ENCODE results near the gene PLEKHA7. TPM values are rescaled to one million over a fixed set of nuclear protein-coding genes. Genes with fewer than 3 reads are reported as not detected.

PLEKHA7 gene
- total RNA-seq, 1 experiment from 2014 or later = 4.4 TPM

- Histone ChIP-seq H3K36me3 (ENCODE audit: insufficient read depth, low read length) (no peaks in the 10 kb centered on the region), H3K9me3 (ENCODE audit: low read length) (no peaks in the 10 kb centered on the region), H3K9me2 (replicated peaks; ENCODE audit: insufficient read depth, low read length) (no peaks in the 10 kb centered on the region), H2AFZ (ENCODE audit: low read length) (no peak overlapping the region), H3K27me3 (ENCODE audit: low read length) (no peaks in the 10 kb centered on the region), H3K4me2 (ENCODE audit: low read depth, low read length, poor library complexity, severe bottlenecking) (no peak overlapping the region), H3K27ac (ENCODE audit: low read length) (no peak overlapping the region), H3K4me1 (ENCODE audit: low read length) (no peaks in the 10 kb centered on the region), H3K9ac (ENCODE audit: low read length) (no peak overlapping the region), H3K4me3 (ENCODE audit: low read length) (no peak overlapping the region), H3K79me2 (ENCODE audit: low read length) (no peaks in the 10 kb centered on the region), H4K20me1 (ENCODE audit: insufficient read depth, low read depth, low read length) (no peaks in the 10 kb centered on the region)
- DNase-seq = no peak
Measured at GRCh38 chr11:16863389-16863788, 150.8 kb downstream of the PLEKHA7 start.

- Histone ChIP-seq H3K79me2 (ENCODE audit: low read length) (no peaks in the 10 kb centered on the region), H3K4me1 (ENCODE audit: low read length) (no peaks in the 10 kb centered on the region)
Measured at GRCh38 chr11:16862726-16863125, 151.5 kb downstream of the PLEKHA7 start.

GRCh38 chr11:16861862-16862261 is 152.4 kb downstream of the PLEKHA7 start:
- Histone ChIP-seq H3K4me3 (ENCODE audit: low read length) (no peak overlapping the region), H4K20me1 (ENCODE audit: insufficient read depth, low read depth, low read length) (no peaks in the 10 kb centered on the region), H3K4me1 (ENCODE audit: low read length) (no peaks in the 10 kb centered on the region), H3K4me2 (ENCODE audit: low read depth, low read length, poor library complexity, severe bottlenecking) (no peak overlapping the region), H3K79me2 (ENCODE audit: low read length) (no peaks in the 10 kb centered on the region), H3K9me2 (replicated peaks; ENCODE audit: insufficient read depth, low read length) (no peaks in the 10 kb centered on the region), H3K27ac (ENCODE audit: low read length) (no peak overlapping the region), H3K9ac (ENCODE audit: low read length) (no peak overlapping the region), H2AFZ (ENCODE audit: low read length) (no peak overlapping the region), H3K9me3 (ENCODE audit: low read length) (no peaks in the 10 kb centered on the region), H3K36me3 (ENCODE audit: insufficient read depth, low read length) (no peaks in the 10 kb centered on the region), H3K27me3 (ENCODE audit: low read length) (no peaks in the 10 kb centered on the region)
- DNase-seq = no peak

More at GRCh38 chr11:16862726-16863125, 151.5 kb downstream of the PLEKHA7 start:
- no peaks in the 10 kb centered on the region for H3K9me2 ChIP-seq (replicated peaks; ENCODE audit: insufficient read depth, low read length)
- H4K20me1 ChIP-seq (ENCODE audit: insufficient read depth, low read depth, low read length) = no peaks in the 10 kb centered on the region
- no peak overlapping the region for H2AFZ ChIP-seq (ENCODE audit: low read length)
- H3K27me3 ChIP-seq (ENCODE audit: low read length) = no peaks in the 10 kb centered on the region
- no peaks in the 10 kb centered on the region for H3K9me3 ChIP-seq (ENCODE audit: low read length)
- H3K27ac ChIP-seq (ENCODE audit: low read length) = no peak overlapping the region
- no peak overlapping the region for H3K4me3 ChIP-seq (ENCODE audit: low read length)
- no peaks in the 10 kb centered on the region for H3K36me3 ChIP-seq (ENCODE audit: insufficient read depth, low read length)
- no peak overlapping the region for H3K4me2 ChIP-seq (ENCODE audit: low read depth, low read length, poor library complexity, severe bottlenecking)
- DNase-seq = no peak
- H3K9ac ChIP-seq (ENCODE audit: low read length) = no peak overlapping the region

- H2AFZ ChIP-seq (ENCODE audit: low read length) = no peak overlapping the region
- no peaks in the 10 kb centered on the region for H3K9me2 ChIP-seq (replicated peaks; ENCODE audit: insufficient read depth, low read length)
- H3K9me3 ChIP-seq (ENCODE audit: low read length) = no peaks in the 10 kb centered on the region
- H3K4me2 ChIP-seq (ENCODE audit: low read depth, low read length, poor library complexity, severe bottlenecking) = no peak overlapping the region
- no peaks in the 10 kb centered on the region for H3K27me3 ChIP-seq (ENCODE audit: low read length)
- H3K36me3 ChIP-seq (ENCODE audit: insufficient read depth, low read length) = no peaks in the 10 kb centered on the region
- H3K27ac ChIP-seq (ENCODE audit: low read length) = no peak overlapping the region
- no peak overlapping the region for H3K4me3 ChIP-seq (ENCODE audit: low read length)
- H3K79me2 ChIP-seq (ENCODE audit: low read length) = no peaks in the 10 kb centered on the region
- no peak for DNase-seq
- no peak overlapping the region for H3K9ac ChIP-seq (ENCODE audit: low read length)
- H4K20me1 ChIP-seq (ENCODE audit: insufficient read depth, low read depth, low read length) = no peaks in the 10 kb centered on the region
- H3K4me1 ChIP-seq (ENCODE audit: low read length) = no peaks in the 10 kb centered on the region
Measured at GRCh38 chr11:16860617-16861016, 153.6 kb downstream of the PLEKHA7 start.

GRCh38 chr11:16859651-16860050 is 154.6 kb downstream of the PLEKHA7 start:
- Histone ChIP-seq H3K79me2 (ENCODE audit: low read length) (no peaks in the 10 kb centered on the region), H3K27me3 (ENCODE audit: low read length) (no peaks in the 10 kb centered on the region), H3K9me2 (replicated peaks; ENCODE audit: insufficient read depth, low read length) (no peaks in the 10 kb centered on the region), H2AFZ (ENCODE audit: low read length) (no peak overlapping the region), H4K20me1 (ENCODE audit: insufficient read depth, low read depth, low read length) (no peaks in the 10 kb centered on the region), H3K4me1 (ENCODE audit: low read length) (no peaks in the 10 kb centered on the region), H3K9ac (ENCODE audit: low read length) (no peak overlapping the region), H3K9me3 (ENCODE audit: low read length) (no peaks in the 10 kb centered on the region), H3K27ac (ENCODE audit: low read length) (no peak overlapping the region), H3K36me3 (ENCODE audit: insufficient read depth, low read length) (no peaks in the 10 kb centered on the region), H3K4me3 (ENCODE audit: low read length) (no peak overlapping the region), H3K4me2 (ENCODE audit: low read depth, low read length, poor library complexity, severe bottlenecking) (no peak overlapping the region)
- no peak for DNase-seq

GRCh38 chr11:16857186-16857585 is 157.0 kb downstream of the PLEKHA7 start:
- Histone ChIP-seq H3K27me3 (ENCODE audit: low read length) (no peaks in the 10 kb centered on the region), H3K9ac (ENCODE audit: low read length) (no peak overlapping the region), H3K4me2 (ENCODE audit: low read depth, low read length, poor library complexity, severe bottlenecking) (no peak overlapping the region)

GRCh38 chr11:16856022-16856471 is 158.2 kb downstream of the PLEKHA7 start:
- Histone ChIP-seq H3K36me3 (ENCODE audit: insufficient read depth, low read length) (no peaks in the 10 kb centered on the region), H3K4me1 (ENCODE audit: low read length) (no peaks in the 10 kb centered on the region), H3K9me3 (ENCODE audit: low read length) (no peaks in the 10 kb centered on the region), H3K27me3 (ENCODE audit: low read length) (no peaks in the 10 kb centered on the region), H3K9ac (ENCODE audit: low read length) (no peak overlapping the region), H3K79me2 (ENCODE audit: low read length) (no peaks in the 10 kb centered on the region), H3K4me3 (ENCODE audit: low read length) (no peak overlapping the region), H2AFZ (ENCODE audit: low read length) (no peak overlapping the region), H3K9me2 (replicated peaks; ENCODE audit: insufficient read depth, low read length) (no peaks in the 10 kb centered on the region), H3K4me2 (ENCODE audit: low read depth, low read length, poor library complexity, severe bottlenecking) (no peak overlapping the region), H3K27ac (ENCODE audit: low read length) (no peak overlapping the region), H4K20me1 (ENCODE audit: insufficient read depth, low read depth, low read length) (no peaks in the 10 kb centered on the region)
- DNase-seq = no peak

More at GRCh38 chr11:16857186-16857585, 157.0 kb downstream of the PLEKHA7 start:
- no peaks in the 10 kb centered on the region for H3K36me3 ChIP-seq (ENCODE audit: insufficient read depth, low read length)
- H2AFZ ChIP-seq (ENCODE audit: low read length) = no peak overlapping the region
- H4K20me1 ChIP-seq (ENCODE audit: insufficient read depth, low read depth, low read length) = no peaks in the 10 kb centered on the region
- no peak for DNase-seq
- no peaks in the 10 kb centered on the region for H3K79me2 ChIP-seq (ENCODE audit: low read length)
- no peaks in the 10 kb centered on the region for H3K9me3 ChIP-seq (ENCODE audit: low read length)
- H3K4me3 ChIP-seq (ENCODE audit: low read length) = no peak overlapping the region
- H3K4me1 ChIP-seq (ENCODE audit: low read length) = no peaks in the 10 kb centered on the region
- H3K9me2 ChIP-seq (replicated peaks; ENCODE audit: insufficient read depth, low read length) = no peaks in the 10 kb centered on the region
- no peak overlapping the region for H3K27ac ChIP-seq (ENCODE audit: low read length)

GRCh38 chr11:16854979-16855378 is 159.2 kb downstream of the PLEKHA7 start:
- Histone ChIP-seq H3K79me2 (ENCODE audit: low read length) (no peaks in the 10 kb centered on the region), H3K9me2 (replicated peaks; ENCODE audit: insufficient read depth, low read length) (no peaks in the 10 kb centered on the region), H2AFZ (ENCODE audit: low read length) (no peak overlapping the region), H3K4me3 (ENCODE audit: low read length) (no peak overlapping the region), H3K4me2 (ENCODE audit: low read depth, low read length, poor library complexity, severe bottlenecking) (no peak overlapping the region), H4K20me1 (ENCODE audit: insufficient read depth, low read depth, low read length) (no peaks in the 10 kb centered on the region), H3K27ac (ENCODE audit: low read length) (no peak overlapping the region), H3K9ac (ENCODE audit: low read length) (no peak overlapping the region), H3K27me3 (ENCODE audit: low read length) (no peaks in the 10 kb centered on the region), H3K36me3 (ENCODE audit: insufficient read depth, low read length) (no peaks in the 10 kb centered on the region), H3K4me1 (ENCODE audit: low read length) (no peaks in the 10 kb centered on the region), H3K9me3 (ENCODE audit: low read length) (no peaks in the 10 kb centered on the region)
- DNase-seq = no peak

- H2AFZ ChIP-seq (ENCODE audit: low read length) = no peak overlapping the region
- no peak overlapping the region for H3K4me2 ChIP-seq (ENCODE audit: low read depth, low read length, poor library complexity, severe bottlenecking)
- DNase-seq = no peak
- no peak overlapping the region for H3K9ac ChIP-seq (ENCODE audit: low read length)
- no peaks in the 10 kb centered on the region for H3K79me2 ChIP-seq (ENCODE audit: low read length)
- H3K27ac ChIP-seq (ENCODE audit: low read length) = no peak overlapping the region
- no peaks in the 10 kb centered on the region for H3K27me3 ChIP-seq (ENCODE audit: low read length)
- H3K9me3 ChIP-seq (ENCODE audit: low read length) = no peaks in the 10 kb centered on the region
- no peak overlapping the region for H3K4me3 ChIP-seq (ENCODE audit: low read length)
- no peaks in the 10 kb centered on the region for H4K20me1 ChIP-seq (ENCODE audit: insufficient read depth, low read depth, low read length)
- no peaks in the 10 kb centered on the region for H3K9me2 ChIP-seq (replicated peaks; ENCODE audit: insufficient read depth, low read length)
- no peaks in the 10 kb centered on the region for H3K36me3 ChIP-seq (ENCODE audit: insufficient read depth, low read length)
- H3K4me1 ChIP-seq (ENCODE audit: low read length) = no peaks in the 10 kb centered on the region
Measured at GRCh38 chr11:16853859-16854258, 160.4 kb downstream of the PLEKHA7 start.

Measured in Karpas-422 (cell line).